H9 (cell line): ENCODE data around the gene TMEM225B. TPM values are rescaled to one million over a fixed set of nuclear protein-coding genes. Genes with fewer than 3 reads are reported as not detected.

ENCODE experiments used
- DNase-seq: peaks from one replicate; pipeline ENCODE4 v3.0.0-alpha.2; 2017
- H2AFZ ChIP-seq: one replicate; pipeline ENCODE4 v1.6.1; 2013; ENCODE audit warnings: mild to moderate bottlenecking, low read length, control low read depth, moderate library complexity
- H2AK5ac ChIP-seq: 2 replicates; pipeline ENCODE4 v1.6.1; 2013; ENCODE audit warnings: low read length, control low read depth, mixed read lengths; ENCODE audit not compliant: insufficient read length
- H2BK120ac ChIP-seq: one replicate; pipeline ENCODE4 v1.6.1; 2013; ENCODE audit warnings: low read depth, mild to moderate bottlenecking, low read length, control low read depth, inconsistent platforms; ENCODE audit not compliant: poor library complexity, severe bottlenecking
- H2BK12ac ChIP-seq: 2 replicates; pipeline ENCODE4 v1.6.1; 2013; ENCODE audit warnings: low read length, control low read depth, mixed read lengths, low read depth; ENCODE audit not compliant: insufficient read length
- H2BK15ac ChIP-seq: 2 replicates; pipeline ENCODE4 v1.6.1; 2013; ENCODE audit warnings: low read depth, low read length, control low read depth
- H2BK20ac ChIP-seq: one replicate; pipeline ENCODE4 v1.6.1; 2013; ENCODE audit warnings: low read depth, mild to moderate bottlenecking, low read length, control low read depth, inconsistent platforms; ENCODE audit not compliant: poor library complexity, severe bottlenecking
- H2BK5ac ChIP-seq: 2 replicates; pipeline ENCODE4 v1.6.1; 2013; ENCODE audit warnings: low read length, control low read depth, mixed read lengths; ENCODE audit not compliant: insufficient read length
- H3K14ac ChIP-seq: 2 replicates; pipeline ENCODE4 v1.6.1; 2013; ENCODE audit warnings: low read length, control low read depth; ENCODE audit not compliant: insufficient read depth
- H3K18ac ChIP-seq: 2 replicates; pipeline ENCODE4 v1.6.1; 2013; ENCODE audit warnings: low read depth, mild to moderate bottlenecking, mixed read lengths, low read length, control low read depth; ENCODE audit not compliant: insufficient read length
- H3K23ac ChIP-seq: 2 replicates; pipeline ENCODE4 v1.6.1; 2013; ENCODE audit warnings: low read length, control low read depth, mixed read lengths, low read depth; ENCODE audit not compliant: insufficient read length
- H3K23me2 ChIP-seq: 2 replicates; pipeline ENCODE4 v1.6.1; 2013; ENCODE audit warnings: low read depth, mild to moderate bottlenecking, mixed read lengths, low read length, control low read depth; ENCODE audit not compliant: insufficient read length, poor library complexity, severe bottlenecking
- H3K27ac ChIP-seq: 2 replicates; pipeline ENCODE4 v1.5.1; 2013; ENCODE audit warnings: low read length, control low read depth, mixed read lengths, low read depth; ENCODE audit not compliant: insufficient read length
- H3K27me3 ChIP-seq: 2 replicates; pipeline ENCODE4 v1.6.1; 2013; ENCODE audit warnings: low read length, control low read depth, inconsistent platforms; ENCODE audit not compliant: insufficient read depth
- H3K4ac ChIP-seq: 2 replicates; pipeline ENCODE4 v1.6.1; 2013; ENCODE audit warnings: low read depth, mild to moderate bottlenecking, control low read depth, inconsistent platforms, low read length, moderate library complexity
- H3K4me1 ChIP-seq: 2 replicates; pipeline ENCODE4 v1.6.1; 2013; ENCODE audit warnings: low read length, control low read depth, inconsistent platforms; ENCODE audit not compliant: insufficient read depth
- H3K4me2 ChIP-seq: 2 replicates; pipeline ENCODE4 v1.6.1; 2013; ENCODE audit warnings: low read length, control low read depth, mixed read lengths; ENCODE audit not compliant: insufficient read length, insufficient read depth
- H3K56ac ChIP-seq: 2 replicates; pipeline ENCODE4 v1.6.1; 2013; ENCODE audit warnings: low read depth, mild to moderate bottlenecking, mixed read lengths, low read length, control low read depth; ENCODE audit not compliant: insufficient read length
- H3K79me1 ChIP-seq: 2 replicates; pipeline ENCODE4 v1.6.1; 2013; ENCODE audit warnings: low read depth, mild to moderate bottlenecking, moderate library complexity, low read length, control low read depth, inconsistent platforms; ENCODE audit not compliant: insufficient read depth, poor library complexity, severe bottlenecking
- H3K79me2 ChIP-seq: 2 replicates; pipeline ENCODE4 v1.6.1; 2013; ENCODE audit warnings: low read length, control low read depth, inconsistent platforms; ENCODE audit not compliant: insufficient read depth
- H3K9ac ChIP-seq: 2 replicates; pipeline ENCODE4 v1.6.1; 2013; ENCODE audit warnings: low read length, control low read depth, mixed read lengths; ENCODE audit not compliant: insufficient read length; ENCODE audit errors: extremely low read depth
- H3K9me3 ChIP-seq: one replicate; pipeline ENCODE4 v1.6.1; 2013; ENCODE audit warnings: low read depth, low read length, inconsistent platforms; ENCODE audit not compliant: control insufficient read depth
- H3T11ph ChIP-seq: one replicate; pipeline ENCODE4 v1.6.1; 2013; ENCODE audit warnings: mild to moderate bottlenecking, low read length, control low read depth, inconsistent platforms
- H4K20me1 ChIP-seq: one replicate; pipeline ENCODE4 v1.6.1; 2013; ENCODE audit not compliant: control insufficient read depth, insufficient read length, insufficient read depth
- H4K5ac ChIP-seq: 2 replicates; pipeline ENCODE4 v1.6.1; 2013; ENCODE audit warnings: low read depth, mild to moderate bottlenecking, mixed read lengths, low read length, control low read depth; ENCODE audit not compliant: insufficient read length
- H4K8ac ChIP-seq: replicated peaks from 2 replicates; pipeline ENCODE4 v1.6.1; 2013; ENCODE audit warnings: low read length, control low read depth, mixed read lengths, low read depth; ENCODE audit not compliant: insufficient read length
- H4K91ac ChIP-seq: 2 replicates; pipeline ENCODE4 v1.6.1; 2013; ENCODE audit warnings: low read depth, mild to moderate bottlenecking, moderate library complexity, mixed read lengths, low read length, control low read depth; ENCODE audit not compliant: insufficient read length
- H3K27ac Mint-ChIP-seq, 3 experiments: 2 replicates in 2 of 3; 3 replicates in 1 of 3; pipeline ENCODE4 v1.8.0; 2020 to 2021; ENCODE audit warnings: mixed read lengths in 3 of 3, mild to moderate bottlenecking in 1 of 3, moderate library complexity in 1 of 3
- H3K27me3 Mint-ChIP-seq: 2 replicates; pipeline ENCODE4 v1.8.0; 2021; ENCODE audit warnings: low read depth, mild to moderate bottlenecking, moderate library complexity, mixed read lengths
- H3K36me3 Mint-ChIP-seq, 3 experiments: 2 replicates in 2 of 3; 3 replicates in 1 of 3; pipeline ENCODE4 v1.8.0; 2020 to 2021; ENCODE audit warnings: low read depth in 3 of 3, mixed read lengths in 3 of 3; ENCODE audit not compliant: insufficient read depth in 1 of 3
- H3K4me1 Mint-ChIP-seq, 2 experiments: 2 replicates each; pipeline ENCODE4 v1.8.0; 2020; ENCODE audit warnings: mixed read lengths in 2 of 2
- H3K4me3 Mint-ChIP-seq, 2 experiments: 2 replicates in 1 of 2; 3 replicates in 1 of 2; pipeline ENCODE4 v1.8.0; 2020 to 2021; ENCODE audit warnings: mild to moderate bottlenecking in 2 of 2, mixed read lengths in 2 of 2, moderate library complexity in 1 of 2
- H3K9me3 Mint-ChIP-seq, 2 experiments: 2 replicates in 1 of 2; 3 replicates in 1 of 2; pipeline ENCODE4 v1.8.0; 2020; ENCODE audit warnings: mild to moderate bottlenecking in 2 of 2, mixed read lengths in 2 of 2, moderate library complexity in 1 of 2
- CTCF ChIP-seq: fragments of 200-600 bp; sonication (generic); conservative IDR thresholded peaks from 3 replicates; pipeline ENCODE4 v1.8.0; 2021; ENCODE audit warnings: antibody characterized with exemption, mild to moderate bottlenecking
- WGBS: extraction: QIAGEN DNeasy Blood & Tissue Kit; methylation state at CpG from one replicate; pipeline ENCODE4 v1.1.7; 2013; ENCODE audit warnings: missing lambda C conversion rate, low lambda C conversion rate, mixed read lengths; ENCODE audit not compliant: insufficient read length; ENCODE audit errors: extremely low coverage; 5-methylcytosine and 5-hydroxymethylcytosine counted together
- total RNA-seq: library from RNA; stranded (reverse); gene quantifications from 2 replicates; pipeline ENCODE4 v1.2.1, GENCODE V29; 2021

Gene TMEM225B
- total RNA-seq, 1 experiment from 2014 or later, result not detected

GRCh38 chr7:99562114-99562784, 35.8 kb upstream of the TMEM225B start:
- Histone ChIP-seq H3K4me2 (no peak overlapping the region), H4K20me1 (no peaks in the 10 kb centered on the region), H2BK20ac (no peak overlapping the region), H2BK12ac (no peak overlapping the region), H3K4ac (no peak overlapping the region), H4K91ac (no peak overlapping the region), H4K8ac (no peak overlapping the region), H3K23ac (no peak overlapping the region), H3K14ac (no peak overlapping the region), H2BK15ac (no peak overlapping the region), H2BK5ac (no peak overlapping the region), H3K9me3 (no peaks in the 10 kb centered on the region), H2AK5ac (no peak overlapping the region), H2BK120ac (no peak overlapping the region), H3K79me1 (peaks cover 3% of the 10 kb centered on the region), H3K27me3 (no peaks in the 10 kb centered on the region), H3K79me2 (peaks cover 4% of the 10 kb centered on the region; the same call in 1 of the 2 replicates), H3T11ph (no peak overlapping the region), H3K23me2 (no peaks in the 10 kb centered on the region), H3K4me1 (no peaks in the 10 kb centered on the region), H4K5ac (no peak overlapping the region), H3K27ac (no peak overlapping the region), H3K56ac (no peak overlapping the region), H3K18ac (no peak overlapping the region), H3K9ac (peak overlapping the region; percentile 13), H2AFZ (no peak overlapping the region)
- peaks cover 41 to 58% (median 56%) of the 10 kb centered on the region in 3 experiments for H3K36me3 Mint-ChIP-seq
- no peak overlapping the region for H3K4me3 Mint-ChIP-seq
- no peak for TF ChIP-seq CTCF
- H3K27ac Mint-ChIP-seq, result no peak overlapping the region
- DNase-seq, result no peak
- WGBS, result no CpG with 5 or more reads among the region's 9 CpGs
- no peaks in the 10 kb centered on the region for H3K27me3 Mint-ChIP-seq
- peaks cover 3% of the 10 kb centered on the region in 2 experiments for H3K4me1 Mint-ChIP-seq
- H3K9me3 Mint-ChIP-seq, result no peaks in the 10 kb centered on the region
